Measurements from ENCODE around the gene PHAF1.

DNA sequence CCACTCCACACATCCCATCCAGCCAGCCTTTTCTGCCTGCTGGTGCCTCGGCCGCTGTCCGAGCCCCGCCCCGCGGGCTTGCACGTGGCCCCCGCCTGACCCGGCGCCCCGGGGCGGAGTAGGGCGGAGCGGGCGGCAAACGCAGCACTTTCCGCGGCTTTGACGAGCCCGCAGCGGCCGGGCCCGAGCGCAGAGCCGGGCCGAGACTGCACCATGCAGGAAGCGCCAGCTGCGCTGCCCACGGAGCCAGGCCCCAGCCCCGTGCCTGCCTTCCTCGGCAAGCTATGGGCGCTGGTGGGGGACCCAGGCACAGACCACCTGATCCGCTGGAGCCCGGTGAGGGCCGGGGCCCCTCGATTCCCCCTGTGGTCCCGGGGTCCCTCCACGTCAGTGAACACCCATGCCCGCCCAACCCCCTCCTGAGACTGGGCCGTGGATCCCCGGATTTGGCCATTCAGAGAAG, 54.9 kb downstream of the PHAF1 start, which contains the start of gene HSF4:
- TF ChIP-seq, protein P1, sequence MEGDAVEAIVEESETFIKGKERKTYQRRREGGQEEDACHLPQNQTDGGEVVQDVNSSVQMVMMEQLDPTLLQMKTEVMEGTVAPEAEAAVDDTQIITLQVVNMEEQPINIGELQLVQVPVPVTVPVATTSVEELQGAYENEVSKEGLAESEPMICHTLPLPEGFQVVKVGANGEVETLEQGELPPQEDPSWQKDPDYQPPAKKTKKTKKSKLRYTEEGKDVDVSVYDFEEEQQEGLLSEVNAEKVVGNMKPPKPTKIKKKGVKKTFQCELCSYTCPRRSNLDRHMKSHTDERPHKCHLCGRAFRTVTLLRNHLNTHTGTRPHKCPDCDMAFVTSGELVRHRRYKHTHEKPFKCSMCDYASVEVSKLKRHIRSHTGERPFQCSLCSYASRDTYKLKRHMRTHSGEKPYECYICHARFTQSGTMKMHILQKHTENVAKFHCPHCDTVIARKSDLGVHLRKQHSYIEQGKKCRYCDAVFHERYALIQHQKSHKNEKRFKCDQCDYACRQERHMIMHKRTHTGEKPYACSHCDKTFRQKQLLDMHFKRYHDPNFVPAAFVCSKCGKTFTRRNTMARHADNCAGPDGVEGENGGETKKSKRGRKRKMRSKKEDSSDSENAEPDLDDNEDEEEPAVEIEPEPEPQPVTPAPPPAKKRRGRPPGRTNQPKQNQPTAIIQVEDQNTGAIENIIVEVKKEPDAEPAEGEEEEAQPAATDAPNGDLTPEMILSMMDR (IDR thresholded peaks at IDR 0.05; ENCODE audit: insufficient read depth, low read length), result no peak
- no peak for TF ChIP-seq SPI1 (IDR thresholded peaks at IDR 0.05; ENCODE audit: borderline replicate concordance, low read depth)
- TF ChIP-seq POLR2AphosphoS5 (IDR thresholded peaks at IDR 0.05; ENCODE audit: low read depth), result no peak

All from HL-60 (cell line).